Measurements from ENCODE around the gene TIMM8B. TPM values are rescaled to one million over a fixed set of nuclear protein-coding genes. Genes with fewer than 3 reads are reported as not detected.
"Not testable (repeated sequence)": the region's sequence is repeated elsewhere in the genome, so short reads cannot be mapped to it uniquely, and the experiment has no call there.

Gene TIMM8B
- total RNA-seq, 1 experiment from 2014 or later: 30.4 TPM

- peak; percentile 85 for DNase-seq (ENCODE audit: low read depth)
Observed at GRCh38 chr11:112082729-112083128, 3.8 kb downstream of the TIMM8B start.

GRCh38 chr11:112073941-112074811, 12.4 kb downstream of the TIMM8B start, which contains the start of the genes NKAPD1 and PIH1D2:
NKAPD1 (plus strand) TSS chr11:112074299; CDS start chr11:112075575, 1,276 bp downstream.
PIH1D2 (minus strand) TSS chr11:112074017; CDS start chr11:112073174, 843 bp downstream.
- DNase-seq (ENCODE audit: low read depth): peak; percentile 88

GRCh38 chr11:112062923-112063322, 23.6 kb downstream of the TIMM8B start:
- DNase-seq (ENCODE audit: low read depth): no peak

GRCh38 chr11:112058103-112058502, 28.5 kb downstream of the TIMM8B start:
- DNase-seq (ENCODE audit: low read depth): no peak

GRCh38 chr11:112057170-112057569, 29.4 kb downstream of the TIMM8B start:
- no peak for DNase-seq (ENCODE audit: low read depth)

- no peak for DNase-seq (ENCODE audit: low read depth)
Observed at GRCh38 chr11:112051768-112052167, 34.8 kb downstream of the TIMM8B start.

GRCh38 chr11:112050721-112051120, 35.8 kb downstream of the TIMM8B start:
- DNase-seq (ENCODE audit: low read depth): no peak

- DNase-seq (ENCODE audit: low read depth): no peak
Observed at GRCh38 chr11:112049777-112050176, 36.8 kb downstream of the TIMM8B start.

GRCh38 chr11:112048256-112048655, 38.3 kb downstream of the TIMM8B start:
- not testable (repeated sequence) for DNase-seq (ENCODE audit: low read depth)

GRCh38 chr11:112046647-112047046, 39.9 kb downstream of the TIMM8B start:
- DNase-seq (ENCODE audit: low read depth): not testable (repeated sequence)

GRCh38 chr11:112044961-112045360, 41.6 kb downstream of the TIMM8B start:
- no peak for DNase-seq (ENCODE audit: low read depth)

GRCh38 chr11:112042961-112043304, 43.6 kb downstream of the TIMM8B start:
- DNase-seq (ENCODE audit: low read depth): no peak

GRCh38 chr11:112042161-112042960, 44.2 kb downstream of the TIMM8B start:
- DNase-seq (ENCODE audit: low read depth): peak; percentile 11

- no peak for DNase-seq (ENCODE audit: low read depth)
Observed at GRCh38 chr11:112037527-112037926, 49.0 kb downstream of the TIMM8B start.

Other genes starting within 250 kb of the TIMM8B start
- 41.2 and 44.4 TPM in 2 replicates for gene ALG9, start 215.2 kb downstream of the TIMM8B start, total RNA-seq (2014; rRNA removed)
- 2.8 and 2.9 TPM in 2 replicates for gene FDXACB1, start 207.6 kb downstream of the TIMM8B start, total RNA-seq (2014; rRNA removed)
- gene CFAP68, start 207.2 kb downstream of the TIMM8B start, total RNA-seq (2014; rRNA removed): 19.9 and 27.1 TPM in 2 replicates
- gene CRYAB, start 175.0 kb downstream of the TIMM8B start, total RNA-seq (2014; rRNA removed): 69.9 and 70.6 TPM in 2 replicates
- gene HSPB2, start 174.0 kb downstream of the TIMM8B start, total RNA-seq (2014; rRNA removed): 0.58 and 1.6 TPM in 2 replicates
- gene C11orf52, start 167.8 kb downstream of the TIMM8B start, total RNA-seq (2014; rRNA removed): 1.2 and 2.1 TPM in 2 replicates
- gene DIXDC1, start 149.4 kb downstream of the TIMM8B start, total RNA-seq (2014; rRNA removed): 17.0 and 17.1 TPM in 2 replicates
- gene DLAT, start 61.3 kb downstream of the TIMM8B start, total RNA-seq (2014; rRNA removed): 45.2 and 47.6 TPM in 2 replicates
- 1.5 and 2.0 TPM in 2 replicates for gene PIH1D2, start 12.7 kb downstream of the TIMM8B start, total RNA-seq (2014; rRNA removed)
- 15.4 and 27.5 TPM in 2 replicates for gene NKAPD1, start 12.5 kb downstream of the TIMM8B start, total RNA-seq (2014; rRNA removed)
- 86.6 and 99.8 TPM in 2 replicates for gene SDHD, start 117 bp upstream of the TIMM8B start, total RNA-seq (2014; rRNA removed)
- gene IL18, start 77.3 kb upstream of the TIMM8B start, total RNA-seq (2014; rRNA removed): 0.23 and 1.2 TPM in 2 replicates
- gene TEX12, start 80.6 kb upstream of the TIMM8B start, total RNA-seq (2014; rRNA removed): not detected in 2 replicates
- gene BCO2, start 88.8 kb upstream of the TIMM8B start, total RNA-seq (2014; rRNA removed): 0.19 and 0.23 TPM in 2 replicates
- gene PTS, start 139.7 kb upstream of the TIMM8B start, total RNA-seq (2014; rRNA removed): 28.3 and 30.1 TPM in 2 replicates
- gene PLET1, start 174.1 kb upstream of the TIMM8B start, total RNA-seq (2014; rRNA removed): not detected in 2 replicates